Keratinocyte (primary cell): Measurements from ENCODE around the gene CHD9. TPM values are rescaled to one million over a fixed set of nuclear protein-coding genes. Genes with fewer than 3 reads are reported as not detected.

Source experiments
- DNase-seq: peaks from one replicate; pipeline ENCODE4 v3.0.0-alpha.2; 2011; ENCODE audit warnings: low read depth, missing footprints, low spot score
- FAIRE-seq: peaks from 2 replicates; lab custom pipeline; 2011; peaks lifted over from hg19 to GRCh38; lab: Jason Lieb, UNC
- H2AFZ ChIP-seq: 2 replicates; pipeline ENCODE4 v1.6.0; 2012; ENCODE audit warnings: low read length, control low read depth, inconsistent platforms; ENCODE audit not compliant: control insufficient read depth
- H3K27ac ChIP-seq: 2 replicates; pipeline ENCODE4 v1.5.1; 2011; ENCODE audit warnings: low read length; ENCODE audit not compliant: control insufficient read depth, insufficient read depth
- H3K27me3 ChIP-seq: 3 replicates; pipeline ENCODE4 v1.6.0; 2011; ENCODE audit warnings: low read length; ENCODE audit not compliant: control insufficient read depth, insufficient read depth; ENCODE audit errors: extremely low read depth
- H3K36me3 ChIP-seq, 2 experiments: 2 replicates in 1 of 2; 3 replicates in 1 of 2; pipeline ENCODE4 v1.5.1; 2011; ENCODE audit warnings: low read length in 2 of 2, mild to moderate bottlenecking in 1 of 2; ENCODE audit not compliant: control insufficient read depth in 2 of 2, insufficient read depth in 2 of 2; ENCODE audit errors: extremely low read depth in 1 of 2
- H3K4me1 ChIP-seq: 3 replicates; pipeline ENCODE4 v1.5.1; 2011; ENCODE audit warnings: low read length; ENCODE audit not compliant: control insufficient read depth, insufficient read depth; ENCODE audit errors: extremely low read depth
- H3K4me2 ChIP-seq: 3 replicates; pipeline ENCODE4 v1.6.0; 2011; ENCODE audit warnings: low read depth, low read length; ENCODE audit not compliant: control insufficient read depth, insufficient read depth; ENCODE audit errors: extremely low read depth
- H3K4me3 ChIP-seq, 3 experiments: fragments of 200-600 bp in 1 of 3; sonication (generic) in 1 of 3; 2 replicates in 2 of 3; 3 replicates in 1 of 3; pipeline ENCODE4 v1.5.1; 2011 to 2016; ENCODE audit warnings: low read length in 3 of 3, mild to moderate bottlenecking in 3 of 3, control low read depth in 2 of 3, inconsistent platforms in 1 of 3, low read depth in 1 of 3, mixed read lengths in 1 of 3, mixed run types in 1 of 3, moderate library complexity in 1 of 3; ENCODE audit not compliant: control insufficient read depth in 2 of 3, insufficient read depth in 2 of 3; ENCODE audit errors: extremely low read depth in 1 of 3
- H3K79me2 ChIP-seq: 2 replicates; pipeline ENCODE4 v1.6.0; 2012; ENCODE audit warnings: low read length; ENCODE audit not compliant: control insufficient read depth, insufficient read depth
- H3K9ac ChIP-seq: 3 replicates; pipeline ENCODE4 v1.6.0; 2011; ENCODE audit warnings: low read length; ENCODE audit not compliant: control insufficient read depth, insufficient read depth; ENCODE audit errors: extremely low read depth
- H3K9me1 ChIP-seq: 3 replicates; pipeline ENCODE4 v1.6.0; 2011; ENCODE audit warnings: low read length; ENCODE audit not compliant: control insufficient read depth, insufficient read depth; ENCODE audit errors: extremely low read depth
- H3K9me3 ChIP-seq: 2 replicates; pipeline ENCODE4 v1.5.1; 2012; ENCODE audit warnings: low read depth, low read length; ENCODE audit not compliant: control insufficient read depth
- H4K20me1 ChIP-seq: 3 replicates; pipeline ENCODE4 v1.6.0; 2011; ENCODE audit warnings: low read length; ENCODE audit not compliant: control insufficient read depth, insufficient read depth; ENCODE audit errors: extremely low read depth
- EZH2 ChIP-seq: IDR thresholded peaks from one replicate; pipeline ENCODE4 v1.6.1; 2012; ENCODE audit warnings: inconsistent platforms, mild to moderate bottlenecking, low read length, moderate library complexity
- dilution Hi-C: fragments of 300-500 bp; cut with MboI; formaldehyde crosslinking; loops from one replicate; pipeline ENCODE4 v1.7.0; 2020; ENCODE audit warnings: low sequenced_read_pairs; ENCODE audit not compliant: extremely low pct_ligation_motif_present
- polyA plus RNA-seq, 5 experiments: library from polyadenylated mRNA; depleted of rRNA in 3 of 5; stranded (reverse) in 3 of 5; stranded (forward) in 1 of 5; unstranded in 1 of 5; fragments of >200 nt; gene quantifications; 1 replicate in 1 of 5; 2 replicates in 3 of 5; 3 replicates in 1 of 5; pipeline versions ENCODE4 v1.2.1 to v1.2.3, GENCODE V29; 2011 to 2012; ENCODE audit warnings: missing spikeins in 2 of 5, low read depth in 1 of 5, low replicate concordance in 1 of 5
- TF ChIP-seq, protein P1 (sequence below), 3 experiments: IDR thresholded peaks in 1 of 3; conservative IDR thresholded peaks in 1 of 3; optimal IDR thresholded peaks in 1 of 3; 2 replicates in 2 of 3; 3 replicates in 1 of 3; pipeline versions ENCODE3 to v1.5.1; 2011; ENCODE audit warnings: low read length in 3 of 3, mild to moderate bottlenecking in 3 of 3, moderate library complexity in 2 of 3, control low read depth in 1 of 3, inconsistent platforms in 1 of 3; ENCODE audit not compliant: insufficient read depth in 2 of 3; ENCODE audit errors: extremely low read depth in 1 of 3

The CHD9 gene
- polyA plus RNA-seq, 1 donor (not counting 4 experiments of a cell fraction or from before 2014, with no cell fraction given): 32.8 TPM

DNA sequence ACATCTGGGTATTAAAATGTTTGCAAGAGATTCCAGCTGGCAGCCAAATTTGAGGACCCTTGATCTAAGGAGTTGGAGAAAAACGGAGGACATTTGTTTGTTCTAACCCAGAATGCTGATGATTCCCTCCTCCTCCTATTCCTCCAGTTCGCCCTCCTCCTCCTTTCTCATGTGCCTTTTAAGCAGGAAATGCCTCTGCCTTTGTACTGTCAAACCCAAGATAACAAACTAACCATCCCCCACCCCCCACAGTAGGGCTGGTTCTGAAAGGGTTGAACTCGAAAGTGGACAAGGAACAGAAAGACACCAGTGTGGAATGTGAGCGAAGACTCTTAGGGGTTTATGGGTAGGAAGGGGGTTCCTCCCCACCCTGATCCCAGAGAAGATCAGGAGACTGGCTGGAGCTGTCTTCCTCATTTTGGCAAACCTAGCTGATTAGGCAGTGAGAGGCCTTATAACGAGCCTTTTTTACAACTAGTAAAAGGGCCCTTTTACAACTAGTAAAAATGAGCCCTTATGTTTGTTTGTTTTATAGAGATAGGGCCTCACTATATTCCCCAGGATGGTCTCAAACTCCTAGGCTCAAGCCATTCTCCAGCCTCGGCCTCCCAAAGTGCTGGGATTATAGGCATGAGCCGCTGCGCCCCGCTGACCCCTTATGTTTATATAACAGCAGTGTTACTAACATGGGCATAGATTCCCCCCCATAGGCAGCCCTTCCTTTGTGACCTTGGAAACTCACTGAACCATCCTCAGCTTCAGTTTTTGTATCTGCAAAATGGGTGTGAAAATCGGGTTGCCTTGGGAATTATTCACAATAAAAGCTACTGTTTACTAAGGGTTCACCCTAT, 975 bp downstream of the CHD9 start:
- no peaks in the 10 kb centered on the region for H3K9me3 ChIP-seq
- peak overlapping the region; percentile 86 for H3K27ac ChIP-seq
- peak overlapping the region; percentile 92 for H3K4me2 ChIP-seq
- peak overlapping the region; percentile 78 for H2AFZ ChIP-seq
- peaks cover 34% of the 10 kb centered on the region for H3K4me1 ChIP-seq
- DNase-seq (no peak), FAIRE-seq (peak; percentile 26)
- TF ChIP-seq, protein P1, sequence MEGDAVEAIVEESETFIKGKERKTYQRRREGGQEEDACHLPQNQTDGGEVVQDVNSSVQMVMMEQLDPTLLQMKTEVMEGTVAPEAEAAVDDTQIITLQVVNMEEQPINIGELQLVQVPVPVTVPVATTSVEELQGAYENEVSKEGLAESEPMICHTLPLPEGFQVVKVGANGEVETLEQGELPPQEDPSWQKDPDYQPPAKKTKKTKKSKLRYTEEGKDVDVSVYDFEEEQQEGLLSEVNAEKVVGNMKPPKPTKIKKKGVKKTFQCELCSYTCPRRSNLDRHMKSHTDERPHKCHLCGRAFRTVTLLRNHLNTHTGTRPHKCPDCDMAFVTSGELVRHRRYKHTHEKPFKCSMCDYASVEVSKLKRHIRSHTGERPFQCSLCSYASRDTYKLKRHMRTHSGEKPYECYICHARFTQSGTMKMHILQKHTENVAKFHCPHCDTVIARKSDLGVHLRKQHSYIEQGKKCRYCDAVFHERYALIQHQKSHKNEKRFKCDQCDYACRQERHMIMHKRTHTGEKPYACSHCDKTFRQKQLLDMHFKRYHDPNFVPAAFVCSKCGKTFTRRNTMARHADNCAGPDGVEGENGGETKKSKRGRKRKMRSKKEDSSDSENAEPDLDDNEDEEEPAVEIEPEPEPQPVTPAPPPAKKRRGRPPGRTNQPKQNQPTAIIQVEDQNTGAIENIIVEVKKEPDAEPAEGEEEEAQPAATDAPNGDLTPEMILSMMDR (optimal IDR thresholded peaks at IDR 0.05 in 1 of 3, IDR thresholded peaks at IDR 0.05 in 1 of 3, conservative IDR thresholded peaks at IDR 0.05 in 1 of 3; ENCODE audit: extremely low read depth in 1 of 3, insufficient read depth in 2 of 3, low read length in 3 of 3): no peak
- dilution Hi-C loops: no loop called here
- H4K20me1 ChIP-seq: no peaks in the 10 kb centered on the region
- H3K27me3 ChIP-seq: no peaks in the 10 kb centered on the region
- H3K4me3 ChIP-seq: peak overlapping the region; percentile 83 to 89 (median 83)
- H3K79me2 ChIP-seq: peaks cover 48% of the 10 kb centered on the region
- H3K9ac ChIP-seq: peak overlapping the region; percentile 86
- no peaks in the 10 kb centered on the region for H3K9me1 ChIP-seq
- H3K36me3 ChIP-seq: peaks cover 0 to 7% of the 10 kb centered on the region in 2 experiments

DNA sequence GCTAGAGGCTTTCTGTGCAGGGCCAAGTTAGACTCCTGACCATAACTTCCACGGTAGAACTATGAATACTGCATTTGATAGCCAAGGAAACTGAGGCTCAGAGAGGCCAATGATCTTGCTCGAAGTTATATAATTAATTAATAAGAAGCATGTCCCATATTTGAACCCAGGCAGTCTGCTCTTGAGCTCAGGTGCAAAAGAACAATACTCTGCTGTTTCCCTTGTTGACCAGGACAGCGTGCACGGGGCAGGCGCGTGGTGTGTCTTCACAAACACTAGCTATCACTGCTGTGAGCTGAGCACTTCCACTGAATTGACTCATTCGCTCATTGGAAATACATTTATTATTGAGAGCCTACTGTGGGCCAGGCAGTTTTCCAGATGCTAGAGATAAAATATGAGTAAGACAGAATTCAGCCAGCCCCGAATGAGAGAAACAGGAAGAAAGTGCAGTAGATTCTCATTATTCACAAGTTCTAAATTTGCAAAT, 1.6 kb downstream of the CHD9 start:
- no peak overlapping the region for H3K9ac ChIP-seq
- peak overlapping the region in 1 of 3 experiments; percentile 83 for H3K4me3 ChIP-seq
- H3K4me1 ChIP-seq: peaks cover 37% of the 10 kb centered on the region
- H3K27ac ChIP-seq: peak overlapping the region; percentile 1
- no peaks in the 10 kb centered on the region for H3K9me3 ChIP-seq
- TF ChIP-seq EZH2: no peak
- TF ChIP-seq, protein P1 (optimal IDR thresholded peaks at IDR 0.05 in 1 of 3, IDR thresholded peaks at IDR 0.05 in 1 of 3, conservative IDR thresholded peaks at IDR 0.05 in 1 of 3; ENCODE audit: extremely low read depth in 1 of 3, insufficient read depth in 2 of 3, low read length in 3 of 3): no peak
- peaks cover 0 to 7% of the 10 kb centered on the region in 2 experiments for H3K36me3 ChIP-seq
- H4K20me1 ChIP-seq: no peaks in the 10 kb centered on the region
- DNase-seq: no peak
- no peaks in the 10 kb centered on the region for H3K27me3 ChIP-seq
- dilution Hi-C loops: no loop called here
- peaks cover 52% of the 10 kb centered on the region for H3K79me2 ChIP-seq
- H3K9me1 ChIP-seq: no peaks in the 10 kb centered on the region
- H3K4me2 ChIP-seq: peak overlapping the region; percentile 92
- no peak overlapping the region for H2AFZ ChIP-seq
- no peak for FAIRE-seq
